Tibial artery (tissue), 4 donors: Measurements from ENCODE around the gene GALNT18.

ENCODE experiments used
- DNase-seq, 2 donors: peaks; one replicate each; pipeline ENCODE4 v3.0.0-alpha.2; 2019
- H3K27ac ChIP-seq, 2 donors: fragments of 200-600 bp; sonication (generic) in 1 of 2; 1 replicate in 1 of 2; 2 replicates in 1 of 2; pipeline ENCODE4 v1.5.1; 2018 to 2019; ENCODE audit warnings: mild to moderate bottlenecking in 1 of 2
- H3K27me3 ChIP-seq, 2 donors: fragments of 200-600 bp; sonication (generic) in 1 of 2; one replicate each; pipeline versions ENCODE4 v1.5.1 to v1.6.0; 2016 to 2019
- H3K36me3 ChIP-seq, 3 donors: fragments of 200-600 bp; sonication (generic) in 2 of 3; one replicate each; pipeline ENCODE4 v1.5.1; 2016 to 2019; ENCODE audit warnings: mild to moderate bottlenecking in 2 of 3
- H3K4me1 ChIP-seq, 4 donors: fragments of 200-600 bp; sonication (generic) in 2 of 4; 1 replicate in 3 of 4; 2 replicates in 1 of 4; pipeline ENCODE4 v1.5.1; 2016 to 2019
- H3K4me3 ChIP-seq, 2 donors: fragments of 200-600 bp; sonication (generic) in 1 of 2; 1 replicate in 1 of 2; 2 replicates in 1 of 2; pipeline ENCODE4 v1.5.1; 2018 to 2019; ENCODE audit warnings: mild to moderate bottlenecking in 2 of 2
- H3K9me3 ChIP-seq, 3 donors: fragments of 200-600 bp; sonication (generic) in 1 of 3; one replicate each; pipeline ENCODE4 v1.5.1; 2016 to 2019
- CTCF ChIP-seq, 2 experiments: fragments of 200-600 bp in 1 of 2; fragments of 450-650 bp in 1 of 2; IDR thresholded peaks; one replicate each; pipeline ENCODE4 v1.5.1; 2017 to 2019; ENCODE audit warnings: antibody characterized with exemption in 2 of 2, mild to moderate bottlenecking in 1 of 2, moderate library complexity in 1 of 2
- intact Hi-C: fragments of 100-400 bp; cut with DNase I; formaldehyde crosslinking; loops from one replicate; pipeline ENCODE4 v1.15.0; 2023; ENCODE audit warnings: low total_unique reads

Gene GALNT18

DNA sequence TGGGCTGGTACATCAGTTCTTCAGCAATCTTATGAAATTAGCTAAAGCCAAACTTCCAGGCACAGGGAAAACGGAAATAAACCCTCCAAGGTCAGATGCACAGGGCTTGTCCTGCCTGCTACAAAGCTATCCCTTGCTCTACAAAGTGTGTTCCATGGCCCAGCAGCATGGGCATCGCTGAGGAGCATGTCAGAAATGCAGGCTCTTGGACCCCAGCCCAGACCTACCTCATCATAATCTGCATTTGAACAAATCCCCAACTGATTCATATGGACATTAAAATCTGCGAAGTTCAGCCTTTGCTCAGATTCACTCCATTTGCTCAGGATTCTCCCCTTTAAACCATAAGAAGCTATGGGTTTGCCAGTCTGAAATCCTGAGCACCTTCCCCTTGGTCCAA, 139.1 kb downstream of the GALNT18 start:
- Histone ChIP-seq H3K4me1 (peaks cover 0 to 34% (median 12%) of the 10 kb centered on the region in 4 donors), H3K27me3 (no peaks in the 10 kb centered on the region), H3K36me3 (no peaks in the 10 kb centered on the region), H3K4me3 (no peak overlapping the region), H3K27ac (peak overlapping the region in 1 of 2 donors; percentile 22), H3K9me3 (no peaks in the 10 kb centered on the region)
- intact Hi-C loops, result no loop called here
- no peak for DNase-seq
- no peak for TF ChIP-seq CTCF (IDR thresholded peaks at IDR 0.05)

GRCh38 chr11:11481371-11481770, 140.4 kb downstream of the GALNT18 start:
- Histone ChIP-seq H3K9me3 (no peaks in the 10 kb centered on the region), H3K27ac (peak overlapping the region; percentile 6 to 26)
- TF ChIP-seq CTCF (IDR thresholded peaks at IDR 0.05), result no peak

DNA sequence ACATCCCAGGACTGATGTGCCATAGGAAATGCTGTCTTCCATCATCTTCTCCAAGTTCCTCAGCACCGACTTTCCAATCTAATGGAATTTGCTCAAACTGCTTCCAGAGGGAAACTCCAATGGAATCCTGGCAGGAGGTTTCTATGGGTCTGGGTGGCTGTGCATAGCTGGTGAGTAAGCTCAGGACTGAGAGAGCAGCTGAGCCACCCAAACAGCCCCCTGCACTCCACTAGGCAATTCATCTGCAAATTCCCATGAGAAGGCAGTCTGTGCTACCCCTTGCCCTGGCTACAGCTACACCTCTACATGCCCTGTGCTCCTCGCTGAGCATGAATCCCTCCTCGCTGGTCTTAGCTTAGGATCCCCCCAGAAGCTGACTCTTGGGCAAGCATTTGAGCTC, 140.8 kb downstream of the GALNT18 start:
- no peaks in the 10 kb centered on the region for H3K36me3 ChIP-seq
- H3K4me3 ChIP-seq, result no peak overlapping the region
- H3K9me3 ChIP-seq, result no peaks in the 10 kb centered on the region
- H3K27ac ChIP-seq, result peak overlapping the region; percentile 6 to 26
- intact Hi-C loops, result no loop called here
- H3K27me3 ChIP-seq, result no peaks in the 10 kb centered on the region
- no peak for DNase-seq
- peaks cover 0 to 46% (median 15%) of the 10 kb centered on the region in 4 donors for H3K4me1 ChIP-seq
- TF ChIP-seq CTCF (IDR thresholded peaks at IDR 0.05), result no peak

More at GRCh38 chr11:11481371-11481770, 140.4 kb downstream of the GALNT18 start:
- Histone ChIP-seq H3K4me3 (no peak overlapping the region), H3K4me1 (peaks cover 0 to 46% (median 15%) of the 10 kb centered on the region in 4 donors), H3K27me3 (no peaks in the 10 kb centered on the region), H3K36me3 (no peaks in the 10 kb centered on the region)
- intact Hi-C loops, result no loop called here
- DNase-seq, result no peak

- no peak overlapping the region for H3K4me3 ChIP-seq
- DNase-seq, result no peak
- no peak overlapping the region for H3K27ac ChIP-seq
- intact Hi-C loops, result no loop called here
- H3K36me3 ChIP-seq, result no peaks in the 10 kb centered on the region
- H3K9me3 ChIP-seq, result no peaks in the 10 kb centered on the region
- H3K4me1 ChIP-seq, result peaks cover 0 to 46% (median 15%) of the 10 kb centered on the region in 4 donors
- no peak for TF ChIP-seq CTCF (IDR thresholded peaks at IDR 0.05)
- no peaks in the 10 kb centered on the region for H3K27me3 ChIP-seq
Measured at GRCh38 chr11:11478687-11479086, 143.1 kb downstream of the GALNT18 start.

- Histone ChIP-seq H3K36me3 (no peaks in the 10 kb centered on the region), H3K4me3 (no peak overlapping the region), H3K9me3 (no peaks in the 10 kb centered on the region), H3K4me1 (peaks cover 0 to 42% (median 15%) of the 10 kb centered on the region in 4 donors), H3K27me3 (no peaks in the 10 kb centered on the region), H3K27ac (no peak overlapping the region)
- no peak for TF ChIP-seq CTCF (IDR thresholded peaks at IDR 0.05)
- intact Hi-C loops, result no loop called here
- DNase-seq, result no peak
Measured at GRCh38 chr11:11477695-11478420, 143.9 kb downstream of the GALNT18 start.
